GM21619 (cell line): ENCODE measurements around the gene DNMT3A.

Experiments used
- ATAC-seq: cut with Tn5 transposase; IDR thresholded peaks from one replicate; pipeline ENCODE4 v1.9.1; 2021; ENCODE audit not compliant: unreplicated experiment

Gene DNMT3A

DNA sequence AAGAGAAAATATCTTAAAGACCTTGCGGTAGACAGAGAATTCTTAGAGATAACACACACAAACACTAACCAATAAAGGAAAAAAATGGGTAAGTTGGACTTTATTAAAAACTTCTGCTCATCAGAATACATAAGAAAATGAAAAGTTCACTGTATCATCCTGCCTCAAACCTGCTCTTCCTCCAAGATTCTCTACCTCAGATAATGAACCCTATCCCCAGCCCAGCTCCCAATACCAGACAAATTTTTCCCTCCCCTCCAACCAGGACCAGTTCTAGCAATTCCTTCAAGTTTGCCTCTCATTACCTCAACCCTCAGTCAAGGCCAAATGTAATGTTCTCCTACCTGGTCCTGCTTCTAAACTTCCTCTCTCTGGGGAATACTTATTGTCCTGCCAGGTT, 79.4 kb downstream of the DNMT3A start:
- ATAC-seq = no peak

DNA sequence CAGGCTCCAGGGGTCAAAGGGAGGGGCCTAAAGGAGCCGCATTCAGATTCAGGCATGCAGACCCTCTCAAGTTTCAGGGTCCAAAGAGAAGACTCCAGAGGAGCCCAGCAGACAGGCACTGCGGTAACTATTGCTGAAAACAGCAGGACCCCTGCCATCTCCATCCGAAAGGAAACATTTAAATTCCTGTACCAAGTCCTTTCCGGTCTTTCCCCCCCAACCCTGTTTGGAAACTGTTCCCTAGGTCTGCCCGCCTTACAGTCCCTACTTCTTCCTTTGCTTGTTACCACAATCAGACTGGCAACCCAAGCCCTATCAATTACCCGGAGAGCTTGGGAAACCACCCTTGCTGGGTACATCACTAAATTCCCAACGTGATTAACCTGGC, 82.0 kb downstream of the DNMT3A start:
- no peak for ATAC-seq

DNA sequence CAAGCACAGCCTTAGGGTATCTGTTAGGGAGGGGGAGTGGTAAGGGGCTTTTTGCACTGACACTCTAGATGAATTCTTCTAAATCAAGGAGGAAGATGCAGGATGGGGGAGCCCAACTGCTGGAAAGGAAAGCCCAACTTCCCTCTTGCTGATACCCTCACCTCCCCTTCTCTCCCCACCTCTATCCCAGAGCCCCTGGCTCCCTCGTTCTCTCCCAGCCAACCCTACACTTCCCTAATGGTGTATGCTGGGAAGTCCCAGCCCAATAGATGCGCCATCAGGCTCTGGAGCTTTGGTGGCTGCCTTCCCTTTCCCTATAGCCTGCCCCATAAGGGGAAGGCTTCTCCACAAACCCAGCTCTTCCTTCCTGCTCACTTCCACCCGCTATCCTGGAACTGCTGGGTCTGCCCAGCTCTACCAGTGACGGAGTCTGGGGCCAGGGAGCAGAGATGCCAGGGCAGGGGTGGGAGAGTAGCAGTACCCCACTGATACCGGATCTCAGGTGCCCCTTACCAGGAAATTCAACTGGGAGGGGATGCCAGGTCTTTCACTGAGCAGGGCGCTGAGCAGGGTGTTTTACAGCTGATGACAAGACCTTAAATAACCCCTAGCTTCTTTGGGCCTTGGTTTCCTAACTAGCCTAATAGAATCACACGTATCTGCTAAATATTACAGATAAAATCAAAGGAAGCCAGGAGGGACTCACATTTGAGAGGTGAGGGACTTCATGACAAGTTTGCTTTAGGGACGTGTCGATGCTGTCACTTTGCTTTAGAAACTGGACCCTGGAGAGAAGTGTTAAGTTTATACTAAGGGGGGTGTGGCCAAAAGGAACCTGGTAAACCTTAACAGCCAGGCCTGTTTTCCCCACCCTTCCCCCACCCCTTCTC, 82.6 kb downstream of the DNMT3A start:
- no peak for ATAC-seq

DNA sequence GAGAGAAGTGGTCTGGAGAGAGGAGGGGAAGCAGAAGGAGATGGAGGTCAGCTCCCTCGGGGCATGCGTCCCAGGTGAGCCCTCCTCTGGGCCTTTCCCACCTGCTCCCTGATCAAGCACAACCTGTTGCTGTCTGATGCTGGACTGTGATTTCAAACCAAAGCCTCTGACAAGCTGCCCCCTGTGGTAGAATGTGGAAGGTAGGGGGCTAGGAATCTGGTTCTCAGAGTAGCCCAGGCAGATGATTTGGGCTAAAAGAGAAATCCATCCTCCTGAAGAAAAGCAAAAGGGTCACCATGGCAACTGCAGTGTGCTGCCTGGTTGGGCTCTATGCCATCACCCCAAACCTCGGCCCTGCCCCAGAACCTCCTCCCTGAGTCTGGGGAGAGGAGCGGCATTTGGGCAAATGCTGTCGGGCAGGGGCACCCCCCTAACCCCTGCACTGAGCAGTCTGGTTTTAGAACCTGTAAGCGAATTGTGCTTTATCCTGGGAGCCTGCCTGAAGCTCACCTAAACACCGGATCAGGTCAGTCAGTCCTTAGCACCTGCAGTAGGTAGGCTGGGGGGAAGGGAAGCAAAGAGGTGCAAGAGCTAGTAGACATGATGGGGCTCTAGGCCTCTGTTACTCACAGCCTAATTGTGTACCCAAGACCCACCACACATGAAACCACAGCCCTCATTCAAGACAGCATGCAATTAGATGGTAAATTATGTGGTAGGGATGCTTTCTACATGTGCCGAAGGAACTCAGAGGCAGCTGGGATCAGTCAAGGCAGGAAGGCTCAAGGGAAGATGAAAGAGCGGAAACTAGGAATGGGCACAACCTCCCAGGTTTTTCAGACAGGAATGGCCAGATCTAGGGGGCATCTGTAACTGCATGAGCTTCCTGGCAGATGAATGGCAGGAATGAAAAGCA, 83.5 kb downstream of the DNMT3A start:
- no peak for ATAC-seq

GRCh38 chr2:25257032-25257552, 84.6 kb downstream of the DNMT3A start:
- ATAC-seq = no peak

DNA sequence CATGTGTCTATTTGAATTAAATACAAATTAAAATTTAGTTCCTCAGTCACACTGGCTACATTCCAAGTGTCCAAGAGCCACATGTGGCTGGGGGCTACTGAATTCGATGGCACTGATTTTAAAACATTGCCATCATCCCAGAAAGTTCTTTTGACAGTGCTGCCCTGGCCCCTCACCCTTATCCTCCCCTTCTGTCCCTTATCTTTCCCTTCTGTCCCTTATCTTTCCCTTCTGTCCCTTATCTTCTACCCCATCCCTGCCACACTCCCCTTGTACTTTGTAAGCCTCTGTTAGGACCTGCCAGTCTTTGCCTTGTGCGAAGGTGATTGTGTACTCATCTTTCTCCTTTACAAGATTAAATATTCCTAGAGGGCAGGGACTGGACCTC, 85.2 kb downstream of the DNMT3A start:
- ATAC-seq = no peak

DNA sequence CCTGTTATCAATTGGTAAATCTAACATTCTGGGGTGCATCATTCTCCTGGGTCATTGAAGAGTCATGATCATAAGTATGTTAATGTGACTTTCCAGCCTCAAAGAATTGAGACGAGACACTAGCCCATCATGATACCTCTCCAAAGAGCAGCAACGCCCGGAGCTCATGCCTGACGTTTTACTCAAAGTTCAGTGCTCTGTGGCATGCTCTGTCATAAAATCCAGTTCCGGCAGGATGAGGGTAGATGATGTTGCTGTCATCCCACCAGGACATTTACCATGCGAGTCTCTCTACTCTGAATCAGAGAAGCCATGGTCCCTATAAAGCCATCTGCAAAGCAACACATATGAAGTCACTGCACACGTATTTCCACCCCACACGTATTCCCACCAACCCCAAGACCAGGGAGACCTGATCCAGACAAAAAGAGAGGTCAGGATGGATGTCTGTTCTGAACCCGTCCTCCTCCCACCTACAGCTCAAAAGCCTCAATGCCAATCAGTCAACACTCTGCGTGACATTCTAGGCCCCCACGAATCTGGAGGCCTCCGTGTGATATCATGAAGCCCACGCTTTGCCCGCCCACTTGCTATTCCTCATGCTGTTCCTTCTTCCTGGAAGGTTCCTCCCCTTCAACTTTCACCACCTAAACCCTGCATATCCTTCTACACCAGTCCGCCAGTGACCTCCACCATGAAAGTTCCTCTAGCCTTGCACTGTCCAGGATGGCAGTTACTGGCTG, 85.8 kb downstream of the DNMT3A start:
- no peak for ATAC-seq

DNA sequence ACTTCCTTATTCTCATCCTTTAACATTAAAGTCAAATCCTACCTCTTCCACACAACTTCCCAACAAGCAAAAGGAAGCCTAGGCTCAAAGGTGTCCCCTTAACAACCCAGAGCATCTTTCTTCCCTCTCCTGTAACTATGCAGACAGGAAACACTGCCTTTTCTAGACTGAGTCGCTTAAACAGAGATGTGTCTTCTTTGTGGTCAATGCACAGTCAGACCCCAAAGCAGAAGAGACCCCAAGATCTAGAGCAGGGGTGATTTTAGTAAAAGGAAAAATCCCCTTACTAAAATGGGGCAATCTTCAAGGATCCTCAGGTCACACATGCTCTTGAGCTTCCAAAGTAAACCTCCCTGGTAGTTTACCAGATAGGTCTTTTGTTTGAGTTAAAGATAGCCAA, 86.8 kb downstream of the DNMT3A start:
- no peak for ATAC-seq

DNA sequence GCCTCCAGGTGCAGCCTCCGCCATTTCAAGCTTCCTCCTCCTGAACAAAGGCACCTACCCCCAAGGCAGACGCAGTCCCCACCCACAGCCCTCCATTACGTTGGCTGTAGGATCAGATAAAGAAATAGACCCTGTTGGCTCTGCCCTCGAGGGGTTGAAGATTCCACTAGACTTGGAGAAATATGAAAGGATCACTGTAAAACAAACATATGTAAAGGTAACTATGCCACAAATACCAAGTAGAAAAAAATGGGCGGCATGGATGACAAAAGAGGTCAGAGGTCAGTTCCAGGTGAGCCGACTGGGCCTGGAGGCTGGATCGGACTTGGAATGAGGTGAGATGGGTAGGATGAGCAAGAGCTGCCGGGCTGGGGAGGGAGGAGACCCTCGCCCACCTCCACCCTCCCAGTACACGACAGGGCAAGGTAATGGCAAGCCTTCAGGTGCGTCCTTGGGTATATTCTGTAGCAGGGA, 88.5 kb downstream of the DNMT3A start:
- no peak for ATAC-seq

- no peak for ATAC-seq
These were observed 89.2 kb downstream of the DNMT3A start for GRCh38 chr2:25252291-25253152.

DNA sequence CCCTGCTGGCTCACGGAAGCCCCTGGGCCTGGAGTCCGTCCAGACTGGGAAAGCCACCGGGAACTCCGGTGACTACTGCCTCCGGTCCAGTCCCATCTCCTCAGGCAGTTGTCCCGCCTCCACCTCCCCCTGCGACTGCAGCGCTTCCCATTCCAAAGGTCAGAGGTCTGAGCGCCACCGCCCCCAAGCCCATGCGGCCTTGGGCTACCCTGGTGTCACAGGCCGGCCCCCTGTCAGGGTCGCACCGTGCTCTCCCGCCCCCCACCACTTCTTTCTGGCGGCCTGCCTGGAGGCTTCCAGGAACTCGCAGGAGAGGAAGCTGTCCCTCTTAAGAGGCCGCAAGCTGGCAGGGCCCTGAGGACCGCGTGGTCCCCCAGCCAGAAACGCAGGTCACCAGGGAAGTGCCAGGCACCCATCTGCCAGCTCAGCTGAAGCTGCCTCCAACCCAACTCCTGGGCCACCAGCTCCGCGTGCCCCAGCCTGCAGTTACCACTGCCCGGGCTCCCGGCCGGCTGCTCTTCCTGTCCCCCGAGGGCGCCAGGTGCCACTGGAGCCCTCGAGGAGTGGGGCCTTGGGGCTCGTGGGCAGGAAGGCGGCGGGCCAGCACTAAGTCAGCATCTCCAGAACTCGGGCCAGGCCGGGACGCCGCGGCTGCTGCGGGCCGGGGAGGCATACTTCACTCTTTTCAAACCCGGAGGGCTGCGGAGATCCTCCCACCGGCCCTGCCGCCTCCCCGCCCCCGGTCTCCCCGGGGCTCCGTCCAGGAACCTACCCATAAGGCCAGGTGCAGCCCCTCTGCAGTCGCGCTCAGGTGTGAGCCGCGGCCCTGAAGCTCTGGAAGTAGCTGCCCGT, 90.1 kb downstream of the DNMT3A start:
- no peak for ATAC-seq

DNA sequence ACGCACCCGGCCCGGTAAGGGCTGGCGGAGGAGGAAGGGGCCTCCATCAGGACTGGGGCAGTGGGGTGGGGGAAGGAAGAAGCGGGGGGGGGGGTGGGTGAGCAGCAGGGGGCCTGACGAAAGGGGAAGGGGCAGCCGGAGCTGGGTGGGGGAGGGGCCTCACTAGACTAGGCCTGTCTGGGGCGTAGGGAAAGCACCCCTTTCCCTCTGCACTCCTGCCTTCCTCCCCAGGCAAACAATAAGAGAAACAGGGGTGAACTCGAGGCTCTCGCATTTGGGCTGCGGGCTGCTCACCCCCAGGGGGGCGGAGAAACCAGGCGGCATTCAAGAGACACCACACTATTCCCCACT, 90.7 kb downstream of the DNMT3A start:
- no peak for ATAC-seq

DNA sequence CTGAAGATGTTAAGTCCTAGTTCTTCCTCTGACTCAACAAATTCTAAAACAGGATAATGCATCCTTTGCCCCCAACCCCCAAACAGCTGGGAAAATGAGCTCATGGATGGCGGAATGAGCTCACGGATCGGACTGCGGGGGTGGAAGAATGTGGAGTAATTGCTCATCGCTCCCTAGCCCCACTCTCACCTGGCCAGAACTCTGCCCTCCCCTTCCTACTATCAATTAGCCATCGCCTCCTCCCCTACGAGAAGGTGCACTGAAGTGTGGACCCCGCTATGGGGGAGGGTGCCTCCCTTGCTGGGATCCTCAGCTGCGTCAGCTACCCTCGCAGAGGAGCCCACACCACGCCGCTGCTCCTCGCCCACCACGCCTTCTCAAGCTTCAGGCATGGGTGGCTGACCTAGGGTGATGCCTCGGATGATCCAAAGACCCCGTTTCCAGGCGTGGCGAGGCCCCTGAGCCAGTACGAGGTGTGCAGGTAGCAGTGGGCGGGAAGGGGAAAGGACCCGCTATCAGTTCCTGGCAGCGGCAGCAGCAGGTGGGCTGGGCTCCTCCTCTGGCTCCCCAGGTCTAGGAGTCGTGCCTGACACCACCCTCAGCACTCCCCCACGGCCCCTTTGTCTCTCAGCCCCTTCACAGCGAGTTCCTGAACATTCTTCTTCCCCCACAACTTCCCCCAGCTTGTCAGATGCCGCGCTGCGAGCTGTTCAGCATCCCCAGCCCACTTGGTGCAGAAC, 91.2 kb downstream of the DNMT3A start:
- ATAC-seq = no peak

- ATAC-seq = no peak
These were observed 91.9 kb downstream of the DNMT3A start for GRCh38 chr2:25249785-25250184.

DNA sequence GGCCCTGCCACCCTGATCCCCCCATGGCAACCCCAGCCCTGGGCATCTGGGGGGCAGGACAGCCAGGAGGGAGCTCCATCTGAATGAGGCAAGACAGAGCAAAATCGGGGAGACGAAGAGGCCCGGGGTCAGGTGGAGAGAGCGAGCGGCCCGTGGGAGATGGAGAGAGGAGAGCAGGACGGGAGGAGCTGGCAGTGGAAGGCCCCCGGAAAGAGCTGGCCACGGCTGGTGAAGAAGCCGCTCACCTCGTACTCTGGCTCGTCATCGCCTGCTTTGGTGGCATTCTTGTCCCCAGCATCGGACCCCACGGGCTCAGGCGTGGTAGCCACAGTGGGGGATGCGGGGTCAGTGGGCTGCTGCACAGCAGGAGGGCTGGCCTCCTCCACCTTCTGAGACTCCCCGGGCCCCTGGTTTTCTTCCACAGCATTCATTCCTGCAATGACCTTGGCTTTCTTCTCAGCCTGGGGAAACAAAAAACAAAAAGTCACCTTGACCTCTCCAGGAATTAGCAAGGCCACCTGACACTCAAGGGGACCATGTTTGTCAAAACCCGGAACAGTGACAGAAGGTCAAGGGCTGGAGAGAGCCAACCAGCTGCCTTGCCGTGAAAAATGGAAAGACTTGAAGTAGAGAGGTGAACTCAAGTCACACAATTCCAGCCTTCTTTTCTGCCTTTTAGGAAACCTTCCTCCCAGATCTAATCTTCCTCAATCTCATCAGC, 93.8 kb downstream of the DNMT3A start:
- no peak for ATAC-seq

DNA sequence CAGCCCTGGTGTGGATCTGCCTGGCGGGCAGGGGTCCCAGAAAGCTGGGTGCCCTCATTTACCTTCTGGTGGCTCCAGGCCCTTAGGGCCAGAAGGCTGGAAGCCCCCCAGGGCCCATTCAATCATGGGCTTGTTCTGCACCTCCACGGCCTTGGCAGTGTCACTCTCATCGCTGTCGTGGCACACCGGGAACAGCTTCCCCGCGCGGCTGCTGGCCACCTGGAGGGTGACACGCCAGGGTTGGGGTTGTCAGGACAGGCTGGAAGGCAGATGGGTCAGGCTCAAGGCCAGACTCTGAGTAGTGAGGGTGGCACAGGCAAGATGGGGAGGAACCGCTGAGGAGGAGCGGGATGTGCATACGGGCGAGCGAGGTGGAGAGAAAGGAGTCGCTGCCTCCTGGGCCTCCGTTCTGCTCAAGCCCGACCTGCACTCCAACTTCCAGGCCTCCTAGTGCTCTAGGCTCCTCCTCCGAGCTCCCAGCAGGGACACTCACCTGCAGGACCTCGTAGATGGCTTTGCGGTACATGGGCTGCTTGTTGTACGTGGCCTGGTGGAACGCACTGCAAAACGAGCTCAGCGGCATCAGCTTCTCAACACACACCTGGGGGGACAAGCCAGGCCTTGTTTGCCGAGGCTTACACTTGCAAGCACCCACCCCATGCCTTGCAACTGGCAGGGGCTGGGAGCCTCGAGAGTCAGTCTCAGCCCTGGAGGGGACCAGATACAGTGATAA, 95.0 kb downstream of the DNMT3A start:
- ATAC-seq = no peak

DNA sequence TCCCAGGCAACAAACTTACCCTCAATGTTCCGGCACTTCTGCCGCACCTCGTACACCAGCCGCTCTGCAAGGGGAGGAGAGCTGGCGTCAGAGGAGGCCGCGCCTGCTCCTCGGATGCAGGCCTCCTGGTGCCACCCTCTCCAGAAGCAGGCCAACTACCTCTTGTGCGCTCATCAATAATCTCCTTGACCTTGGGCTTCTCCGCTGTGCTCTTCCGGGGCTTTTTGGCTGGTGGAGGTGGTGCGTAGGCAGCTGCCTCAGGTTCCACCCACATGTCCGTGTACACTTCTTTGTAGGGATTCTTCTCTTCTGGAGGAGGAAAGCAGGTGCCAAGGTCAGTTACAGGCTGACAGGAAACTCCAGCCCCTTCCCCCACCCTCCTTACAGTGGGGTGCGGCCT, 95.7 kb downstream of the DNMT3A start:
- ATAC-seq = no peak
